Breast epithelium (tissue), 3 donors: ENCODE data around the gene SPATA16.

Experiments
- CTCF ChIP-seq, 3 donors: fragments of 450-650 bp; IDR thresholded peaks; one replicate each; pipeline ENCODE4 v1.5.1; 2016 to 2017; ENCODE audit warnings: antibody characterized with exemption in 3 of 3, mild to moderate bottlenecking in 3 of 3, moderate library complexity in 3 of 3
- POLR2A ChIP-seq: fragments of 450-650 bp; IDR thresholded peaks from one replicate; pipeline ENCODE4 v1.6.1; 2016; ENCODE audit warnings: antibody characterized with exemption, mild to moderate bottlenecking, moderate library complexity
- POLR2AphosphoS5 ChIP-seq, 3 donors: sonication (generic); formaldehyde crosslinking; IDR thresholded peaks; one replicate each; pipeline ENCODE4 v1.6.1; 2017; ENCODE audit warnings: antibody characterized with exemption in 3 of 3

- TF ChIP-seq POLR2A (no peak), CTCF (IDR thresholded peaks at IDR 0.05) (no peak), POLR2AphosphoS5 (IDR thresholded peaks at IDR 0.05) (no peak)
Measured at GRCh38 chr3:173096140-173096539, 44.9 kb downstream of the SPATA16 start.
